Liver (tissue), 9 donors: ENCODE data around the gene GDI1. TPM values are rescaled to one million over a fixed set of nuclear protein-coding genes. Genes with fewer than 3 reads are reported as not detected.

Experiments used
- DNase-seq: peaks from one replicate; pipeline ENCODE4 v3.0.0-alpha.2; 2017; ENCODE audit warnings: low spot score
- H3K27ac ChIP-seq, 2 donors: one replicate each; pipeline ENCODE4 v1.7.0; 2013; ENCODE audit warnings: inconsistent platforms in 2 of 2, low read length in 2 of 2, control low read depth in 1 of 2, low read depth in 1 of 2, mild to moderate bottlenecking in 1 of 2
- H3K27me3 ChIP-seq, 4 donors: one replicate each; pipeline versions ENCODE4 v1.6.1 to v1.7.0; 2013; ENCODE audit warnings: low read length in 3 of 4, inconsistent platforms in 1 of 4, mild to moderate bottlenecking in 1 of 4, moderate library complexity in 1 of 4; ENCODE audit not compliant: control insufficient read depth in 4 of 4, insufficient read depth in 4 of 4
- H3K36me3 ChIP-seq, 4 donors: one replicate each; pipeline versions ENCODE4 v1.6.1 to v1.7.0; 2013; ENCODE audit warnings: low read length in 3 of 4, mild to moderate bottlenecking in 3 of 4, low read depth in 1 of 4, moderate library complexity in 1 of 4; ENCODE audit not compliant: control insufficient read depth in 4 of 4, insufficient read depth in 3 of 4
- H3K4me1 ChIP-seq, 4 donors: one replicate each; pipeline versions ENCODE4 v1.6.1 to v1.7.0; 2013; ENCODE audit warnings: low read length in 3 of 4, mild to moderate bottlenecking in 3 of 4, moderate library complexity in 1 of 4; ENCODE audit not compliant: control insufficient read depth in 4 of 4, insufficient read depth in 4 of 4
- H3K4me3 ChIP-seq, 3 donors: one replicate each; pipeline versions ENCODE4 v1.6.1 to v1.7.0; 2013; ENCODE audit warnings: low read length in 3 of 3, control low read depth in 1 of 3, low read depth in 1 of 3, mild to moderate bottlenecking in 1 of 3
- H3K9ac ChIP-seq, 2 donors: one replicate each; pipeline ENCODE4 v1.7.0; 2013; ENCODE audit warnings: low read length in 2 of 2, mild to moderate bottlenecking in 2 of 2, moderate library complexity in 2 of 2, control low read depth in 1 of 2, low read depth in 1 of 2
- H3K9me3 ChIP-seq, 4 donors: one replicate each; pipeline versions ENCODE4 v1.6.1 to v1.7.0; 2013; ENCODE audit warnings: low read length in 3 of 4; ENCODE audit not compliant: control insufficient read depth in 4 of 4
- EGR1 ChIP-seq, 2 donors: IDR thresholded peaks; 2 replicates each; pipeline ENCODE4 v1.6.1; 2016 to 2018; ENCODE audit warnings: antibody characterized with exemption in 2 of 2, low read depth in 2 of 2
- FOXA1 ChIP-seq: IDR thresholded peaks from 2 replicates; pipeline ENCODE4 v1.6.1; 2016; ENCODE audit warnings: antibody characterized with exemption
- FOXA2 ChIP-seq: IDR thresholded peaks from 2 replicates; pipeline ENCODE4 v1.6.1; 2016; ENCODE audit warnings: antibody characterized with exemption
- GABPA ChIP-seq, 2 donors: IDR thresholded peaks in 1 of 2; conservative IDR thresholded peaks in 1 of 2; 2 replicates each; pipeline ENCODE4 v1.6.1; 2016; ENCODE audit warnings: antibody characterized with exemption in 2 of 2, mild to moderate bottlenecking in 1 of 2, moderate library complexity in 1 of 2
- HNF4A ChIP-seq, 2 donors: conservative IDR thresholded peaks; 2 replicates each; pipeline ENCODE4 v1.6.1; 2016; ENCODE audit warnings: antibody characterized with exemption in 2 of 2, mild to moderate bottlenecking in 2 of 2
- HNF4G ChIP-seq: IDR thresholded peaks from 2 replicates; pipeline ENCODE4 v1.6.1; 2016; ENCODE audit warnings: antibody characterized with exemption
- JUND ChIP-seq, 2 donors: IDR thresholded peaks; 2 replicates each; pipeline ENCODE4 v1.6.1; 2016; ENCODE audit warnings: antibody characterized with exemption in 2 of 2
- NR2F2 ChIP-seq: IDR thresholded peaks from 2 replicates; pipeline ENCODE4 v1.6.1; 2016; ENCODE audit warnings: antibody characterized with exemption
- RAD21 ChIP-seq, 2 donors: IDR thresholded peaks; 2 replicates each; pipeline ENCODE4 v1.6.1; 2016; ENCODE audit warnings: antibody characterized with exemption in 2 of 2, mild to moderate bottlenecking in 2 of 2
- RXRA ChIP-seq, 2 donors: IDR thresholded peaks; 2 replicates each; pipeline ENCODE4 v1.6.1; 2017 to 2018; ENCODE audit warnings: antibody characterized with exemption in 2 of 2, mild to moderate bottlenecking in 1 of 2
- SP1 ChIP-seq: IDR thresholded peaks from 2 replicates; pipeline ENCODE4 v1.6.1; 2018; ENCODE audit warnings: antibody characterized with exemption, mild to moderate bottlenecking
- TAF1 ChIP-seq: conservative IDR thresholded peaks from 2 replicates; pipeline ENCODE4 v1.6.1; 2016; ENCODE audit warnings: antibody characterized with exemption, mild to moderate bottlenecking
- YY1 ChIP-seq: IDR thresholded peaks from 2 replicates; pipeline ENCODE4 v1.6.1; 2016; ENCODE audit warnings: antibody characterized with exemption, mild to moderate bottlenecking
- WGBS: extraction: QIAGEN DNeasy Blood & Tissue Kit; methylation state at CpG from one replicate; pipeline ENCODE4 v1.1.7; 2013; 5-methylcytosine and 5-hydroxymethylcytosine counted together
- polyA plus RNA-seq, 2 donors: library from polyadenylated mRNA; stranded (reverse) in 1 of 2; unstranded in 1 of 2; fragments of 200-250 nt in 1 of 2; fragments of >200 nt in 1 of 2; fragmentation: Nextera tagmentation in 1 of 2; extraction: Ambion mirVana in 1 of 2; gene quantifications; one replicate each; pipeline versions ENCODE4 v1.2.1 to v1.2.3, GENCODE V29; 2013 to 2015
- total RNA-seq, 2 donors: library from RNA; depleted of rRNA; stranded (reverse); fragments of >200 nt; gene quantifications; one replicate each; pipeline ENCODE4 v1.2.3, GENCODE V29; 2014
- TF ChIP-seq, protein P1 (sequence below): IDR thresholded peaks from 2 replicates; pipeline ENCODE4 v1.6.1; 2016; ENCODE audit warnings: antibody characterized with exemption
- TF ChIP-seq, protein P2 (sequence below): IDR thresholded peaks from 2 replicates; pipeline ENCODE4 v1.6.1; 2016; ENCODE audit warnings: antibody characterized with exemption
- TF ChIP-seq, protein P3 (sequence below): IDR thresholded peaks from 2 replicates; pipeline ENCODE4 v1.6.1; 2016; ENCODE audit warnings: antibody characterized with exemption
- TF ChIP-seq, protein P4 (sequence below): IDR thresholded peaks from 2 replicates; pipeline ENCODE4 v1.6.1; 2016; ENCODE audit warnings: antibody characterized with exemption, mild to moderate bottlenecking
- TF ChIP-seq, protein P5 (sequence below): fragments of 150-350 bp; IDR thresholded peaks from 2 replicates; pipeline ENCODE4 v1.5.1; 2017; ENCODE audit warnings: improper control_type of control experiment, low read depth, low read length; ENCODE audit not compliant: missing input control
- donor health status: healthy.
- donor health status: healthy.
- donor health status: healthy.
- donor health status: healthy.
- donor health status: healthy.

GDI1 gene
- total and polyA plus RNA-seq, 4 donors: 12.8 to 35.6 (median 20.5) TPM

DNA sequence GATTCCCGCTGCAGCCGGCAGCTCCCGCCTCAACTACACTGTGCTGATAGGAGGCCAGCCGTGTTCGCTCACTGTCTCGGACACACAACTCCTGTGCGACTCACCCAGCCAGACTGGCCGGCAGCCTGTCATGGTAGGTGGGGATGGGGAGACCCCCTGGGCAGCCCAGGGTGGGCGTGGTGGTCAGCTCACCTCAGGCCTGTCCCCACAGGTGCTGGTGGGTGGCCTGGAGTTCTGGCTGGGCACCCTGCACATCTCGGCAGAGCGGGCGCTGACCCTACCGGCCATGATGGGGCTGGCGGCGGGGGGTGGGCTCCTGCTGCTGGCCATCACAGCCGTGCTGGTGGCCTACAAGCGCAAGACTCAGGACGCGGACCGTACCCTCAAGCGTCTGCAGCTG lies 30.6 kb downstream of the GDI1 start:
- Histone ChIP-seq H3K27ac (no peak overlapping the region), H3K4me3 (no peak overlapping the region), H3K36me3 (peaks cover 0 to 2% (median 0%) of the 10 kb centered on the region in 4 donors), H3K4me1 (no peaks in the 10 kb centered on the region), H3K9ac (no peak overlapping the region), H3K27me3 (no peaks in the 10 kb centered on the region), H3K9me3 (no peaks in the 10 kb centered on the region)
- TF ChIP-seq TAF1 (no peak), HNF4A (conservative IDR thresholded peaks at IDR 0.05) (no peak), NR2F2 (no peak), YY1 (no peak), SP1 (no peak), JUND (IDR thresholded peaks at IDR 0.05) (no peak), RXRA (IDR thresholded peaks at IDR 0.05) (no peak), FOXA1 (no peak), GABPA (IDR thresholded peaks at IDR 0.05 in 1 of 2, conservative IDR thresholded peaks at IDR 0.05 in 1 of 2) (no peak), EGR1 (IDR thresholded peaks at IDR 0.05; ENCODE audit: low read depth in 2 of 2) (no peak), RAD21 (IDR thresholded peaks at IDR 0.05) (no peak), HNF4G (no peak), FOXA2 (no peak)
- TF ChIP-seq, protein P1, sequence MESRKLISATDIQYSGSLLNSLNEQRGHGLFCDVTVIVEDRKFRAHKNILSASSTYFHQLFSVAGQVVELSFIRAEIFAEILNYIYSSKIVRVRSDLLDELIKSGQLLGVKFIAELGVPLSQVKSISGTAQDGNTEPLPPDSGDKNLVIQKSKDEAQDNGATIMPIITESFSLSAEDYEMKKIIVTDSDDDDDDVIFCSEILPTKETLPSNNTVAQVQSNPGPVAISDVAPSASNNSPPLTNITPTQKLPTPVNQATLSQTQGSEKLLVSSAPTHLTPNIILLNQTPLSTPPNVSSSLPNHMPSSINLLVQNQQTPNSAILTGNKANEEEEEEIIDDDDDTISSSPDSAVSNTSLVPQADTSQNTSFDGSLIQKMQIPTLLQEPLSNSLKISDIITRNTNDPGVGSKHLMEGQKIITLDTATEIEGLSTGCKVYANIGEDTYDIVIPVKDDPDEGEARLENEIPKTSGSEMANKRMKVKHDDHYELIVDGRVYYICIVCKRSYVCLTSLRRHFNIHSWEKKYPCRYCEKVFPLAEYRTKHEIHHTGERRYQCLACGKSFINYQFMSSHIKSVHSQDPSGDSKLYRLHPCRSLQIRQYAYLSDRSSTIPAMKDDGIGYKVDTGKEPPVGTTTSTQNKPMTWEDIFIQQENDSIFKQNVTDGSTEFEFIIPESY: no peak
- TF ChIP-seq, protein P2, sequence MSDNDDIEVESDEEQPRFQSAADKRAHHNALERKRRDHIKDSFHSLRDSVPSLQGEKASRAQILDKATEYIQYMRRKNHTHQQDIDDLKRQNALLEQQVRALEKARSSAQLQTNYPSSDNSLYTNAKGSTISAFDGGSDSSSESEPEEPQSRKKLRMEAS: no peak
- TF ChIP-seq, protein P3, sequence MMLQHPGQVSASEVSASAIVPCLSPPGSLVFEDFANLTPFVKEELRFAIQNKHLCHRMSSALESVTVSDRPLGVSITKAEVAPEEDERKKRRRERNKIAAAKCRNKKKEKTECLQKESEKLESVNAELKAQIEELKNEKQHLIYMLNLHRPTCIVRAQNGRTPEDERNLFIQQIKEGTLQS: no peak
- TF ChIP-seq, protein P4, sequence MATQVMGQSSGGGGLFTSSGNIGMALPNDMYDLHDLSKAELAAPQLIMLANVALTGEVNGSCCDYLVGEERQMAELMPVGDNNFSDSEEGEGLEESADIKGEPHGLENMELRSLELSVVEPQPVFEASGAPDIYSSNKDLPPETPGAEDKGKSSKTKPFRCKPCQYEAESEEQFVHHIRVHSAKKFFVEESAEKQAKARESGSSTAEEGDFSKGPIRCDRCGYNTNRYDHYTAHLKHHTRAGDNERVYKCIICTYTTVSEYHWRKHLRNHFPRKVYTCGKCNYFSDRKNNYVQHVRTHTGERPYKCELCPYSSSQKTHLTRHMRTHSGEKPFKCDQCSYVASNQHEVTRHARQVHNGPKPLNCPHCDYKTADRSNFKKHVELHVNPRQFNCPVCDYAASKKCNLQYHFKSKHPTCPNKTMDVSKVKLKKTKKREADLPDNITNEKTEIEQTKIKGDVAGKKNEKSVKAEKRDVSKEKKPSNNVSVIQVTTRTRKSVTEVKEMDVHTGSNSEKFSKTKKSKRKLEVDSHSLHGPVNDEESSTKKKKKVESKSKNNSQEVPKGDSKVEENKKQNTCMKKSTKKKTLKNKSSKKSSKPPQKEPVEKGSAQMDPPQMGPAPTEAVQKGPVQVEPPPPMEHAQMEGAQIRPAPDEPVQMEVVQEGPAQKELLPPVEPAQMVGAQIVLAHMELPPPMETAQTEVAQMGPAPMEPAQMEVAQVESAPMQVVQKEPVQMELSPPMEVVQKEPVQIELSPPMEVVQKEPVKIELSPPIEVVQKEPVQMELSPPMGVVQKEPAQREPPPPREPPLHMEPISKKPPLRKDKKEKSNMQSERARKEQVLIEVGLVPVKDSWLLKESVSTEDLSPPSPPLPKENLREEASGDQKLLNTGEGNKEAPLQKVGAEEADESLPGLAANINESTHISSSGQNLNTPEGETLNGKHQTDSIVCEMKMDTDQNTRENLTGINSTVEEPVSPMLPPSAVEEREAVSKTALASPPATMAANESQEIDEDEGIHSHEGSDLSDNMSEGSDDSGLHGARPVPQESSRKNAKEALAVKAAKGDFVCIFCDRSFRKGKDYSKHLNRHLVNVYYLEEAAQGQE: no peak
- TF ChIP-seq, protein P5, sequence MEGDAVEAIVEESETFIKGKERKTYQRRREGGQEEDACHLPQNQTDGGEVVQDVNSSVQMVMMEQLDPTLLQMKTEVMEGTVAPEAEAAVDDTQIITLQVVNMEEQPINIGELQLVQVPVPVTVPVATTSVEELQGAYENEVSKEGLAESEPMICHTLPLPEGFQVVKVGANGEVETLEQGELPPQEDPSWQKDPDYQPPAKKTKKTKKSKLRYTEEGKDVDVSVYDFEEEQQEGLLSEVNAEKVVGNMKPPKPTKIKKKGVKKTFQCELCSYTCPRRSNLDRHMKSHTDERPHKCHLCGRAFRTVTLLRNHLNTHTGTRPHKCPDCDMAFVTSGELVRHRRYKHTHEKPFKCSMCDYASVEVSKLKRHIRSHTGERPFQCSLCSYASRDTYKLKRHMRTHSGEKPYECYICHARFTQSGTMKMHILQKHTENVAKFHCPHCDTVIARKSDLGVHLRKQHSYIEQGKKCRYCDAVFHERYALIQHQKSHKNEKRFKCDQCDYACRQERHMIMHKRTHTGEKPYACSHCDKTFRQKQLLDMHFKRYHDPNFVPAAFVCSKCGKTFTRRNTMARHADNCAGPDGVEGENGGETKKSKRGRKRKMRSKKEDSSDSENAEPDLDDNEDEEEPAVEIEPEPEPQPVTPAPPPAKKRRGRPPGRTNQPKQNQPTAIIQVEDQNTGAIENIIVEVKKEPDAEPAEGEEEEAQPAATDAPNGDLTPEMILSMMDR: no peak
- WGBS: 98% methylated on average over 21 of the region's 21 CpGs
- no peak for DNase-seq
